ENCODE results near the gene TOLLIP. TPM values are rescaled to one million over a fixed set of nuclear protein-coding genes. Genes with fewer than 3 reads are reported as not detected.

TOLLIP gene
- total and polyA plus RNA-seq, 2 of the 4 experiments (the other 2 are of a cell fraction): 19.7 to 42.9 TPM

GRCh38 chr11:1258401-1259075, 50.9 kb downstream of the TOLLIP start:
- Histone ChIP-seq H4K20me1 (ENCODE audit: insufficient read depth, low read length) (no peaks in the 10 kb centered on the region), H4K5ac (ENCODE audit: low read depth, low read length) (no peak overlapping the region), H3K23ac (ENCODE audit: low read depth, low read length) (no peak overlapping the region), H3K4me2 (ENCODE audit: low read depth, low read length) (no peak overlapping the region), H2AK9ac (replicated peaks; ENCODE audit: low read depth, low read length, poor library complexity) (peak overlapping the region; percentile 6), H2AK5ac (ENCODE audit: low read depth, low read length) (no peak overlapping the region), H3K4me1 (ENCODE audit: control insufficient read depth, insufficient read depth, low read length) (peaks cover 11% of the 10 kb centered on the region), H2BK20ac (ENCODE audit: low read depth, low read length) (no peak overlapping the region), H3K36me3 (ENCODE audit: control insufficient read depth, insufficient read depth, low read length) (no peaks in the 10 kb centered on the region), H3K4ac (ENCODE audit: low read depth, low read length) (no peak overlapping the region), H3K9me3 (ENCODE audit: control insufficient read depth, insufficient read depth, low read length) (peaks cover 2% of the 10 kb centered on the region; the same call in 1 of the 2 replicates), H3K27ac (ENCODE audit: insufficient read depth, low read length) (no peak overlapping the region), H3K27me3 (ENCODE audit: control insufficient read depth, insufficient read depth, low read length) (no peaks in the 10 kb centered on the region), H3K9me1 (ENCODE audit: insufficient read depth, low read length) (peaks cover 4% of the 10 kb centered on the region; the same call in 1 of the 2 replicates), H2BK120ac (ENCODE audit: low read depth, low read length) (no peak overlapping the region), H3K18ac (ENCODE audit: low read depth, low read length) (no peak overlapping the region), H3K14ac (replicated peaks; ENCODE audit: low read depth, low read length) (no peak overlapping the region), H3K9ac (ENCODE audit: low read depth, low read length) (no peak overlapping the region), H3K56ac (ENCODE audit: extremely low read depth, insufficient read depth, low read length) (no peak overlapping the region), H4K8ac (ENCODE audit: low read depth in 2 of 2, low read length in 2 of 2) (no peak overlapping the region), H4K91ac (ENCODE audit: insufficient read depth, low read depth, low read length) (no peak overlapping the region), H3K79me1 (ENCODE audit: low read depth in 1 of 2, low read length in 2 of 2) (no peaks in the 10 kb centered on the region), H2BK5ac (ENCODE audit: low read depth, low read length, poor library complexity, severe bottlenecking) (no peak overlapping the region), H2BK15ac (ENCODE audit: low read depth, low read length) (no peak overlapping the region), H3K4me3 (ENCODE audit: insufficient read depth, low read depth, low read length) (no peak overlapping the region), H2AFZ (replicated peaks; ENCODE audit: low read length, poor library complexity) (no peak overlapping the region)
- ChIA-PET POLR2A (ENCODE audit: unreplicated experiment) (no interaction called here), CTCF (no interaction called here)
- 44% methylated on average over 8 of the region's 13 CpGs; no CpG with 5 or more reads in 1 of the 2 experiments for WGBS, 2 experiments (ENCODE audit: extremely low coverage in 2 of 2, insufficient read length in 1 of 2)
- ATAC-seq (ENCODE audit: low read depth): no peak
- dilution Hi-C loops (cut with HindIII; ENCODE audit: low sequenced_read_pairs, unreplicated experiment): no loop called here
- in situ Hi-C loops (cut with MboI; ENCODE audit: low sequenced_read_pairs): no loop called here
- no TSS peak for BruUV-seq (replicated peaks)
- intact Hi-C loops (cut with micrococcal nuclease): no loop called here
- no peak for DNase-seq
- TF ChIP-seq RFX5 (IDR thresholded peaks at IDR 0.05; ENCODE audit: low read depth, low read length) (no peak), SMC3 (IDR thresholded peaks at IDR 0.05; ENCODE audit: low read depth, low read length) (no peak), CTCF (conservative IDR thresholded peaks at IDR 0.05; ENCODE audit: low read depth, low read length) (no peak), MAFK (IDR thresholded peaks at IDR 0.05; ENCODE audit: low read depth, low read length) (no peak), CHD1 (IDR thresholded peaks at IDR 0.05; ENCODE audit: low read depth, low read length) (no peak), NFE2L2 (IDR thresholded peaks at IDR 0.05; ENCODE audit: low read depth, low read length) (no peak), ELK1 (IDR thresholded peaks at IDR 0.05; ENCODE audit: borderline replicate concordance, low read depth, low read length) (no peak), RAD21 (IDR thresholded peaks at IDR 0.05; ENCODE audit: low read length) (no peak), CEBPB (IDR thresholded peaks at IDR 0.05; ENCODE audit: low read depth, low read length) (no peak), BHLHE40 (IDR thresholded peaks at IDR 0.05; ENCODE audit: low read depth, low read length) (no peak)

All from IMR-90 (cell line).